HG02588 (cell line): ENCODE results near the gene MEAF6.
A peak's percentile ranks its signal among the peaks of the same experiment; 100 is the strongest.
"Not testable (repeated sequence)": the region's sequence is repeated elsewhere in the genome, so short reads cannot be mapped to it uniquely, and the experiment has no call there.

Experiments
- ATAC-seq: cut with Tn5 transposase; IDR thresholded peaks from one replicate; pipeline ENCODE4 v1.9.1; 2021; ENCODE audit warnings: mild to moderate bottlenecking, moderate library complexity; ENCODE audit not compliant: unreplicated experiment

MEAF6 gene

DNA sequence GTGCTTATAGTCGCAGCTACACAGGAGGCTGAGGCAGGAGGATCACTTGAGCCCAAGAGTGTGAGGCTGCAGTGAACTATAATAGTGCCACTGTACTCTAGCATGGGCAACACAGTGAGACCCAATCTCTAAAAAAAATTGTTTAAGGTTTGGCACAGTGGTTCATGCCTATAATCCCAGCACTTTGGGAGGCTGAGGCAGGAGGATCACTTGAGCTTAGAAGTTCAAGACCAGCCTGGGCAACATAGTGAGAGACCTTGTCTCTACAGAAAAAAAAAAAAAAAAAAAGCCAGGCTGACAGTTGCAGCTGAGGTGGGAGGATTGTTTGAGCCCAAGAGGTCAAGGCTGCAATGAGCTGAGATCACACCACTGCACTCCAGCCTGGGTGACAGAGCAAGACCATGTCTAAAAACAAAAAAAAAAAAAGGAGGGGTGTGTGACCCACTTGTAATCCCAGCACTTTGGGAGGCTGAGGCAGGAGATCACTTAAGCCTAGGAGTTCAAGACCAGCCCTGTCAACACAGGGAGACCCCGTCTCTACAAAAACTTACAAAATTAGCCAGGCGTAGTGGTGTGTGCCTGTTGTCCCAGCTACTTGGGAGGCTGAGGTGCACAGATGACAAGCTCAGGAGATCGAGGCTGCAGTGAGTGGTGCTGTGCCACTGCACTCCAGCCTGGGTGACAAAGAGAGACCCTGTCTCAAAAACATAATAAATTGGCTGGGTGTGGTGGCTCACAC, 18.0 kb upstream of the MEAF6 start:
- not testable (repeated sequence) for ATAC-seq

DNA sequence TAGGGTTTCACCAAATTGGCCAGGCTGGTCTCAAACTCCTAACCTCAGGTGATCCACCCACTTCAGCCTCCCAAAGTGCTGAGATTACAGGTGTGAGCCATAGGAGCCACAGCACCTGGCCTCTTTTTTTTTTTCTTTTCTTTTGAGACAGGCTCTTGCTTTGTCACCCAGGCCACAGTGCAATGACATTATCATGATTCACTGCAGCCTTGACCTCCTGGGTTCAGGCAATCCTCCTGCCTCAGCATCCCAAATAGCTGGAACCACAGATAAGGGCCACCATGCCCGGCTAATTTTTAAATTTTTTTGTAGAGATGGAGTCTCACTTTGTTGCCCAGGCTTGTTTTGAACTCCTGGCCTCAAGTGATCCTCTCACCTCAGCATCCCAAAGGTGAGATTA, 15.3 kb upstream of the MEAF6 start:
- ATAC-seq, result not testable (repeated sequence)

DNA sequence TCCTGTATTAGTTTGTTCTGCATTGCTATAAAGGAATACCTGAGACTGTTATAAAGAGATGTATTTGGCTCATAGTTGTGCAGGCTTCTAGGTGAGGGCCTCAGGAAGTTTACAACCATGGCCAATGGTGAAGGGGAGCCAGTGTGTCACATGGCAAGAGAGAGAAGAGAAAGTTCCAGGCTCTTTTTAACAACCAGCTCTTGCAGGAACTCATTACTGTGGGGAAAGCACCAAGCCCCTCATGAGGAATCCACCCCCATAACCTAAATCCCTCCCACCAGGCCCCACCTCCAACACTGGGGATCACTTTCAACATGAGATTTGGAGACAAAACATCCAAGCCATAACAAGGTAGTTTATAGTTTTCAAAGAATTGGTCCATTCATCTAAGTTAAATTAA, 5.0 kb upstream of the MEAF6 start:
- ATAC-seq, result no peak

DNA sequence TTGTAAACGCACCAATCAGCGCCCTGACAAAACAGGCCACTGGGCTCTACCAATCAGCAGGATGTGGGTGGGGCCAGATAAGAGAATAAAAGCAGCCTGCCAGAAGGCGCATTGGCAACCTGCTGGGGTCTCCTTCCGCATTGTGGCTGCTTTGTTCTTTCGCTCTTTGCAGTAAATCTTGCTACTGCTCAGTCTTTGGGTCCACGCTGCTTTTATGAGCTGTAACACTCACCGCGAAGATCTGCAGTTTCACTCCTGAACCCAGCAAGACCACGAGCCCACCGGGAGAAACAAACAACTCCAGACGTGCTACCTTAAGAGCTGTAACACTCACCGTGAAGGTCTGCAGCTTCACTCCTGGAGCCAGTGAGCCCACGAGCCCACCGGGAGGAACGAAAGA, 4.4 kb upstream of the MEAF6 start:
- ATAC-seq, result not testable (repeated sequence)

DNA sequence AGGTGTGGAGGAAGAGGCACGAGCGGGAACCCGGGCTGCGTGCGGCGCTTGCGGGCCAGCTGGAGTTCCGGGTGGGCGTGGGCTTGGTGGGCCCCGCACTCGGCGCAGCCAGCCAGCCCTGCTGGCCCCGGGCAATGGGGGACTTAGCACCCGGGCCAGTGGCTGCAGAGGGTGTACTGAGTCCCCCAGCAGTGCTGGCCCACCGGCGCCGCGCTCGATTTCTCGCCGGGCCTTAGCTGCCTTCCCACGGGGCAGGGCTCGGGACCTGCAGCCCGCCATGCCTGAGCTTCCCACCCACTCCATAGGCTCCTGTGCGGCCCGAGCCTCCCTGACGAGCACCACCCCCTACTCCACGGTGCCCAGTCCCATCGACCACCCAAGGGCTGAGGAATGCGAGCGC, 3.7 kb upstream of the MEAF6 start:
- ATAC-seq, result not testable (repeated sequence)

DNA sequence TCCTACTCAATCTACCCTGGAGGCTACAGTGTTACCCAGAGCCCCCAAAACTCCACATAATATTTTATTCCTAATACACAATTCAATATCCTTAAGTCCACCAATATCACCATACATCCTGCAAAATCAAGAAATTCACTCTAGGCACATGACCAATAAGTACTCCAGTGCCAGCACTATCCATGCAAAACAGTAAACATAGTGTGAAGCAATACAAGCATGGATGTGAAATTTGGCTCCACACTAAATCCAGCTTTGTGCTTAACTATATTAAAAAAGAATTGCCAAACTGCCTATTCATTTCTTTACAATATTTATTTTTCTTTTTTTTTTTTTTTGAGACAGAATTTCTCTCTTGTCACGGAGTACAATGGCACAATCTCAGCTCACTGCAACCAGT, 3.0 kb upstream of the MEAF6 start:
- ATAC-seq, result no peak

DNA sequence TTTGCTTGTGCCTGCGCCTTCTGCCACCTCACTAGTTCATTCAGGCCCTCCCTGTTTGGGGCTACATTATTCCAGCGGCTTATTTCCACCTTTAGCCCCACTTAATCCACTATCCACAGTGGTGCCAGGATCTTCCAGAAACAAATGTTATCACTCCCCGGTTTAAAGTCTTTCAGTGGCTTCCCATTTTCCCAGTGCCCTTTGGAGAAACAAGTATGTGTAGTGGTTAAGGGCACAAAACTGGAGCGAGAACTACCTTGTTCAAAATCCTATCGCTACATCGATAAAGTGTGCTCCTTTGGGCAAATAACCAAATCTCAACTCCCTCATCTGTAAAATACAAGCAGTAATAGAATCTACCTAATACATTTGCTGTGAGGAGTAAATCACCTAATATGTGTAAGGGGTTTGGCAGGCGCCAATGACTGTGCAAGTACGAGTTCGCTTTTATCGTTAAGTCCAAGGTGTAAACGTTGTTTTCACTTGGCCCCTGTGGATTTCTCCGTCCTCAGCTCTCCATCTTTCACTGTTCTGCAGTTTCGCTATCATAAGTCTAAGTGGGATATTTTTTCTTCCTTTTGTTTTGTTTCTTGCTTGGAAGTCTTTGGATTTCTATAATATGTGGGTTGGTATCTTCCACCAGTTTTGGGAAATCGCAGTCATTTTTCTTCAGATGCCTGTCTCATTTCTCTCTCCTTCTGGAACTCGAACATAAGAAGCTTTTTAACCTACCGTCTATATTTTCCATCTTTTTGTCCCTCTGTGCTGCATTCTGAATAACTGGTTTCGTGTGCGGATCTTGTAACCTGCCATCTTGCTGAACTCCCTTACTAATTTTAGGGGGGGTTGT, 844 bp upstream of the MEAF6 start:
- no peak for ATAC-seq

DNA sequence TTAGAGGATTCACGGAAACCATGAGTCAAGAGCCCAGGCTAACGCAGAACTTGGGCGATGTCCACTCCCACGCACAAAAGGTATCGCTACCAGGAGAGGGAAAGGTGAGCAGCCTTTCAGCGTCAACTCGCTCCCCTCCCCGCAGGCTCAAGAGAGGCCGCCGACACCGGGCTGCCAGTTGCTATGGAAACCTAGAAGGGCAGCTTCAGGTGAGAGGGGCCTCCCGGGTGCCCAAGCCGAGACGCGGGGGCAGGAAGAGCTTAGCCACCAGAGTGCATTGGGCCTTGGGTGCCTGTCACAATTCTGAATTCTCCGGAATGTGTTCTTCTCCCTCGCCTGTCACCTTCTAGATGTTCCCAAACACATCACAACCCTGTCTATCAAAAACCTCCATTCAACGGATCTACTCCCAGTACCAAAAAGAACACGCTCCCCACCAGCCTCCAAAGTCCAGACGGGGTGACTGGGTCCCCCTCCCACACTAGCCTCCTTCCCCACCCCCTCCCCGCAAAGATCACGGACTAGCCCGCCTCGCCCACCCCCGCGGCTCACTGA, 694 bp downstream of the MEAF6 start:
- ATAC-seq, result peak; percentile 34

DNA sequence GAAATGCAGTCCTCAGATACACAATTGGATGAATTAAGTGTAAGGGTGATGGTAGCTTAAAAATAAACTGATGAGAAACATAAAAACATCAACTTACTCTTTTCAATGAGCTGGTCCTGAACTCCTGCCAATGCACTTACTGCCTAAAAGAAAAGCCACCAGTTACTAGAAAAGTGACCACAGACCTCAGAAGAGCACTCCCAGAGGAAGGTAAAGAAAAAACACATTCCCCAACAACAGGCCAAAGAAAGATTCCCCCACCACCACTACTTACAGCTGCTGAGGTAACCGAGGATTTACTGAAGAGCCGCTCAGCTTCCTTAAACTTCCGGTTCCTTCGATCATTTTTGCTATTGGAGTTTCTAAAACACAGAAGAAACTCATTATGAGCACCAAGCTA, 5.4 kb downstream of the MEAF6 start:
- ATAC-seq, result no peak

DNA sequence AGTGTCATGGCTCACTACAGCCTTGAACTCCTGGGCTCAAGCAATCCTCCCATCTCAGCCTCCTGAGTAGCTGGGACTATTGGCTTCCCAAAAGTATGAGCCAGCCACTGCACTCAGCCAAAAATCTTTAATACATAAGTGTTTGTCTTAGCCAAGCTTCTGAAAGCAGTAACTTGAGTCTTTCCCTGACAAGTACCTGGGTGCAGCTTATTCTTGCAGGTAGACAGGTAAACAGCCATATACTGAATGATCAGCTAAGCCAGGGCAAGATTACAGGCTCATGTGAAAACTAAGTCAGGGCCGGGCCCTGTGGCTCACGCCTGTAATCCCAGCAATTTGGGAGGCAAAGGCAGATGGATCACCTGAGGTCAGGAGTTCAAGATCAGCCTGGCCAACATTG, 7.8 kb downstream of the MEAF6 start:
- ATAC-seq, result no peak

DNA sequence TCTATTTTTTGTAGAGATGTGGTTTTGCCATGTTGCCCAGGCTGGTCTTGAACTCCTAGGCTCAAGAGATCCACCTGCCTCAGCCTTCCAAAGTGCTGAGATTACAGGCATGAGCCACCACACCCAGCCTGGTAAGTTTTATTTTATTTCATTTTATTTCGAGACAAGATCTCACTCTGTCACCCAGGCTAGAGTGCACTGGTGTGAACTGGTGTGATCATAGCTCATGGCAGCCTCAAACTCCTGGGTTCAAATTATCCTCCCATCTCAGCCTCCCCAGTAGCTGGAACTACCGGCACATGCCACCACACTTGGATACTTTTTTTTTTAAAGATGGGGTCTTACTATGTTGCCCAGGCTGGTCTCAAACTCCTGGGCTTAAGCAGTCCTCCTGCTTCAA, 11.8 kb downstream of the MEAF6 start:
- ATAC-seq, result not testable (repeated sequence)

DNA sequence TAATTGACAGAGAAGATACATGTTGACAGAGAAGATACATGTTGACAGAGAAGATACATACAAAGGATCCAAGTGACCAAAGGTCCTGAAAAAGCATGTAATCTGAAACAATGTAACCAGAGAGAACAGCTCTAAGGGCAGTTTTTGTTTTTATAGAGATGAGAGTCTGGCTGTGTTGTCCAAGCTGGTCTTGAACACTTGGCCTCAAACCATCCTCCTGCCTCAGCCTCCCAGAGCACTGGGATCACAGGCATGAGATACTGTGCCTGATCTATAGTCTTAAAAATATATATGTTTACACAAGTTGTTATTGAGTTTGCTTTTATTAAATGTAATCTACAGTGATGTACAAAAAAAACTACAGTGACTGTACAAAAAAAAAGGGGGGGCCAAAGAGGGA, 12.5 kb downstream of the MEAF6 start:
- no peak for ATAC-seq

DNA sequence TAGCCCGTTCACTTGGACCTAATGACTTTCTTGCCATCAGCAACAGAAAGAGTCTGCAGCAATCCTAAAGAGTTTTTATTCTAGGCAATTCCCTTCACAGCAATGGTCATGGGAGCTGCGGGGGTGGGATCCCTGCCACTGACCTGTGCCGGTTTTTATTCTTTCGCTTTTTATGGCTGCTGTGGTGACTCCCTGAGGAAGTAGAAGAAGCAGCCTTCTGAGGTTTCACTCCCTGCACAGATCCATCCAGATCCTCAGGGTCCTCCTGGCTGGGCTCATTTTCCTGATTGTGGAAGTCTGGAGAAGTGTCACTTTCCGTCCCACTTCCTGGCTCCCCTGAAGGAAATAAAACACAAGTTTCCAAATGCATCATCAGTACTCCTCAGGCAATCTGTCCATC, 12.9 kb downstream of the MEAF6 start:
- ATAC-seq, result no peak

DNA sequence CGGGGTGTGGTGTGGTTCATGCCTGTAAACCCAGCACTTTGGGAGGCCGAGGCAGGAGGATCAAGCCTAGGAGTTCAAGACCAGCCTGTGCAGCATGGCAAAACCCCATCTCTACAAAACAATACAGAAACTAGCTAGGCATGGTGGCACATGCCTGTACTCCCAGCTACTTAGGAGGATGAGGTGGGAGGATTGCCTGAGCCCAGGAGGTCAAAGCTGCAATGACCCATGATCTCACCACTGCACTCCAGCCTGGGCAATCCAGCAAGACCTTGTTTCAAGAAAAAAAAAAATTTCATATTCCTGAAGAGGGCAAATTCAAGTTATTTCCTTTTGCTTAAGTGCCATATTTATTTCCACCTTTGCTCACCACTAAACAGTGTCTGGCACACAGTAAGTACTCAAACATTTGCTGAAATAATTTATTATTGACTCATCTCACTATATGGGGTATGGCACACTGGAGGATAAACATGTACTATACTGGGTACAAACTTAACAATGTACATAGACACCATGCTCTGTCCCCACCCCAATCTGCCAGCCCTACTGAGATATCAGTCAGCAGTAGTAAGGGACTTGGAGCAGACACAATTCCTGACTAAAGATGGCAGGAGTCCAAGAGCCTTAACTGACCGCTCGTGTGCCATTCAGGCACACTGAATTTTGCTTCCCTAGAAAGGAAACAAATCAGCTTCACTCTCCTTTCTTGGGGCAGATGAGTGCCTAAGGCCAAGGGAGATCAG, 15.5 kb downstream of the MEAF6 start:
- no peak for ATAC-seq

DNA sequence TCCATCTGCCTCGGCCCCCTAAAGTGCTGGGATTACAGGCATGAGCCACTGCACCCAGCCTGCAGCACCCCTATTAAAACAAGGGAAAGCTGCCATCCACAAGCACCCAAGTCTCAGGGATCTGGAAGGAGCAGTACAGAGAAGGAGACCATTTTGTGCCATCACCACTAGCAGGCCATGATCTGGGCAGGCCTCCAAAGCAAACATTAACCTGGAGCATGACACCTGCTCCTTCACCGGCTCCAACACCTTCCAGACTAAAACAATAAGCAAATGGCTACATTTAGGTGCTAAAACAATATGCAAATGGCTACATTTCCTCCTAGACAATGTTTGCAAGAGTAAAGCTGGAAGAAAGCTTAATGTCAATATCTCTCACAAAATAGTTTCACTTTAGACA, 16.7 kb downstream of the MEAF6 start:
- ATAC-seq, result no peak

DNA sequence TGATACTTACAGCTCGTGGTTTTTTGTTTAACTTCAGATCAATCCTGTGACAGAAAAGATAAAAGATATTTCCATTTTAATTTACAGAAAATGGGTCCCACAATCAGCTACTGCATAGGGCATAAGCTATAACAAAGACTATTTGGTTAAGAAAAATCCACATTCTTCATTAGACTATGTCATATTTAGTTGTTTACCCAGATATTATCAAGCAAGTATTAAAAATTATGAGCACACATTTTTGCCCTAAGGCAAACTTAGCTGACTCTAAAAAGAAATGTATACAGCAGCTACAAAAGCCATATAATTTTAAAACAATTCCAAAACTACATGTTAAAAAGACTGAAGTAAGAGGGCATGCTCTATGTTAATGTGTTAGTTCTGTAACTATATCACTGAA, 18.7 kb downstream of the MEAF6 start:
- ATAC-seq, result no peak

DNA sequence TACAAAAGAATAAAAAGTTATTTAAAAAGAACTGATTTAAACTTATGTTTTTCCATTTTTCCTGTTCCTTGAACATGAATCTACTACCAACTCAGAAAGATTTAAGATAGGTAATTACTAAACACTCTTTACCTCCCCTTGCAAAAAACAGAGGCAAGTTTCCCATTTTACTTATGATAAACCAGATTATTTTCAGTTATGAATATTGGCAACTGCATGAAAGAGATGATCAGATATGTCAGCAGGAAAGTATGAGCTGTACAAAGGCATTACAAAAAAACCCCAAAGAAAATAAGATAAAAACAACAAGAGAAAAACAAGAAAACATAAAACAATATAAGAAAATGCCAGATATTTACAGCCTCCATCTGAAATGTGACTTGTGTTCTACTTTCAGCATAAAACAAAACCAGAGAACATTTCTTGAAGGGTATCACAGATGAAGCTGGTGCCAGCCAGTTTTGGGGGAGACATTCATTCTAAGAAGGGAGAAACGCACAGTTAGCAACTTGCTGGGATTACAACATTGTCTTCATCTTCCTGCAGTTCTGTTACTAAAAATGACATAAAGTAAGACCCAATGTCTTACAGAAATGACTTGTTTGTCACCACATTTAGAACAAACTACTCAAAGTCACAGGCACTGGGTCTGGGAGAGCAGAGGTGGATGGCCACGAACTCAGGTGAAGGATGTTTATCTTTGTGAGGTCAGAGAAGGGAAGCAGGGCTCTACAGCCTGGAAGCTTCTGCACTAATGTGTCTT, 21.0 kb downstream of the MEAF6 start:
- ATAC-seq, result no peak

DNA sequence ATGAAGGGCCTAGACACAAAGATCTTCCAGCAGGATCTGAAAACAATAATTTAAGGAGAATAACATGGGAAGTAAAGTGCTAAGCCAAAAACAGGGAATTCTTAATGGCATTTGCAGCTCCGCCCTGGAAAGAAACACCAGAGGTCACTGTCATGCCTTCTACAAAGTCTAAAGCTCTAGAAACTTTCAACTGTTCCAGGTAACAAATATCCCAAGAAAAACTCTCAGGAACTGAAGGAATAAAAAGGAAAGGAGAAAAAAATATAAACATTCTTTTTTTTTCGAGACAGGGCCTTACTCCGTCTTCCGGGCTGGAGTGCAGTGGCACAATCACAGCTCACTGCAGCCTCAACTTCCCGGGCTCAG, 27.0 kb downstream of the MEAF6 start:
- ATAC-seq, result no peak

DNA sequence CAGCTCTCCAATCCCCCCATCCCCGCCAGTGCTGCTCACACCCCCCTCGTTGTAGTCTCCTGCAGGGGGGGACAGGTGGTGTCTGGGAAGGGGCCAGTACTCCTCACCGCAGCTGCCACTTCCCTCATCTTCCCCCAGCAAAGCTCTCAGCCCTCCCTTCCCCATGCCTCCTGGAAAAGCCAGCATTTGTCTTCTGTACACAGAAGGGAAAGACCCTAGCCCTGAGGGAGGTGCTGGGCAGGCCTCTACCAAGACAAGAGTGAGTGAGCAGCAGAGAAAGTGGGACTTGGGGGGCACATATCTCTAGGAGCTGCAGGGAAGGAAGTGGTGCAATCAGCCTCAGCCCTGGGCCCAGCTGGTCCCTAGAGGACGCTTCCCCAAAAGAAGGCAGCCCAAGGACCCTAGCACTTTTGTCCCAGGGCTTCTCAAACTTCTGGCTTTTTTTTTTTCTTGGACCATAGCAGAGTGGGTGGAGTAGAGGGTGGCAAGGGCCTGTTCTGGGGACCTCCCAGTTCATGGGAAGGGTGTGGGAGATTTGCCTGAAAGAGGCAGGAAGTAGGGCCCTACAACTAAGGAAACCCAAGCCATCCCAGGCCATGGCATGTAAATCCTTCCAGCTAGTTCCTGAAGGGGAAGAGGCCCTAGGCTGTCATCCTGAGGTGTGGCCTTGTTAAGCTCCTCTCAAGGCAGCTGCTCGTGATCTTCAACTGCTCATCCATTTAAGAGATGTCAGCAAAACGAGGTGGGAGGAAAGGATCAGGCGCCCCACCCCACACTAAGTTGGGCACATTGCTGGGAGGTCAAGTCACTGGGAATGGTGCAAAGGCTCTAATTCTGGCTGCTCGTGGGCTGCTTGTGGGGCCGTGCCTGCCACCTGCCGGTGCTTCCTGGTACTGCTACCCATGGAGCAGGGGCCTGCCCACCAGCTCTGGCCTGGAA, 27.6 kb downstream of the MEAF6 start:
- no peak for ATAC-seq
